Osteoblast (primary cell): Measurements from ENCODE around the gene PICK1. TPM values are rescaled to one million over a fixed set of nuclear protein-coding genes. Genes with fewer than 3 reads are reported as not detected.

Experiments used
- DNase-seq: peaks from one replicate; pipeline ENCODE4 v3.0.0; 2011; ENCODE audit warnings: low spot score, mixed read lengths; ENCODE audit not compliant: insufficient read length; ENCODE audit errors: missing footprints
- H2AFZ ChIP-seq: 2 replicates; pipeline ENCODE4 v1.6.0; 2011; ENCODE audit warnings: mild to moderate bottlenecking, low read length
- H3K27ac ChIP-seq: 2 replicates; pipeline ENCODE4 v1.5.1; 2011; ENCODE audit warnings: mild to moderate bottlenecking, low read depth, low read length, moderate library complexity
- H3K27me3 ChIP-seq: 2 replicates; pipeline ENCODE4 v1.6.0; 2012; ENCODE audit warnings: mild to moderate bottlenecking, control low read depth, inconsistent platforms, low read length, moderate library complexity; ENCODE audit not compliant: insufficient read depth
- H3K36me3 ChIP-seq: 2 replicates; pipeline ENCODE4 v1.5.1; 2011; ENCODE audit warnings: mild to moderate bottlenecking, low read length, control low read depth, moderate library complexity; ENCODE audit not compliant: insufficient read depth
- H3K4me1 ChIP-seq: 2 replicates; pipeline ENCODE4 v1.5.1; 2011; ENCODE audit warnings: mild to moderate bottlenecking, low read length, control low read depth, moderate library complexity; ENCODE audit not compliant: insufficient read depth
- H3K4me2 ChIP-seq: 2 replicates; pipeline ENCODE4 v1.6.0; 2011; ENCODE audit warnings: mild to moderate bottlenecking, low read length; ENCODE audit not compliant: insufficient read depth
- H3K4me3 ChIP-seq: fragments of 200-600 bp; sonication (generic); 3 replicates; pipeline ENCODE4 v1.5.1; 2012; ENCODE audit warnings: mild to moderate bottlenecking, low read length, inconsistent platforms; ENCODE audit not compliant: insufficient read depth
- H3K79me2 ChIP-seq: 2 replicates; pipeline ENCODE4 v1.6.0; 2012; ENCODE audit warnings: mild to moderate bottlenecking, low read length, control low read depth, inconsistent platforms; ENCODE audit not compliant: insufficient read depth
- H3K9me3 ChIP-seq: 2 replicates; pipeline ENCODE4 v1.5.1; 2011; ENCODE audit warnings: low read depth, low read length, control low read depth
- H4K20me1 ChIP-seq: 2 replicates; pipeline ENCODE4 v1.6.0; 2012; ENCODE audit warnings: mild to moderate bottlenecking, low read length, control low read depth; ENCODE audit not compliant: insufficient read depth
- total RNA-seq: library from RNA; depleted of rRNA; stranded (reverse); fragments of >200 nt; gene quantifications from 2 replicates; pipeline ENCODE4 v1.2.3, GENCODE V29; 2012
- TF ChIP-seq, protein P1 (sequence below): IDR thresholded peaks from 2 replicates; pipeline ENCODE4 v1.5.1; 2011; ENCODE audit warnings: mild to moderate bottlenecking, low read depth, low read length, moderate library complexity; ENCODE audit errors: extremely low read depth

The PICK1 gene
- total RNA-seq, 1 donor, result 15.6 TPM

DNA sequence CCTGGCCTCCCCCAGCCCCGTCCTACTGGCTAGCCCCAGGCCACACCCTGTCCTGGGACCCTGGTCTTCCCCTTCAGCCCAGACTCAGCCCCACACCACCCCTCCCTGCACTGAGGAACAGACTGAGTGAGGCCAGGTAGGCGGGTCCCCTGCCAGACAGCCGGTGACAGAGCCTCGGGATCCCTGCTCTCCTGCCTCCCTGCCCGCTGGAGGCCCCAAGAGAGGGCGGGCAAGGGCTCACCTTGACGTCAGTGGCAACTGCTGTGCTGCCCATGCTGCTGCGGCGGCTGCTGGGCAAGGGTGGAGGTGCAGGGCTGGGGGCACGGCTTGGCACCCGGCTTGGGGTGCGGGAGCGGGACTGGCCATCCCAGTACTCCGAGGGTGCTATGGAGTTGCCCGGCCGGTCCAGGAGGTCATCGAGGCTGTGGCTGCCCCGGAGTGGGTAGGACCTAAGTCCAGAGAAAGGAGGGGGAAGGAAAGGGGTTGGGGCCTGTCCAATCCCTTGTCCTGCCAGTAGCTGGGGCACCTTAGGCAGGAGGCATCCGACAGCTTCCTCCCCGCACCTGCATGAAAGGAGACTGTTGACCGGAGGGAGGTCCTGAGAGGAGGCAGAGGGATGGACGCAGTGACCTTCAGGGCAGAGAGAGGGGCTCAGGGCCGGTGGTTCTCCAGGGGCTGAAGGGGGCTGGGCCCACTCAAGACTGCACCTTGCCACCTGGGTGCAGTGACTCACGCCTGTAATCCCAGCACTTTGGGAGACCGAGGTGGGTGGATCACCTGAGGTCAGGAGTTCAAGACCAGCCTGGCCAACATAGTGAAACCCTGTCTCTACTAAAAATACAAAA, 29.0 kb downstream of the PICK1 start:
- Histone ChIP-seq H3K79me2 (no peaks in the 10 kb centered on the region), H3K9me3 (no peaks in the 10 kb centered on the region), H3K36me3 (no peaks in the 10 kb centered on the region), H2AFZ (no peak overlapping the region), H3K27ac (no peak overlapping the region), H3K27me3 (peaks cover 12% of the 10 kb centered on the region), H3K4me3 (no peak overlapping the region), H3K4me2 (no peak overlapping the region), H4K20me1 (peaks cover 3% of the 10 kb centered on the region), H3K4me1 (peaks cover 4% of the 10 kb centered on the region)
- TF ChIP-seq, protein P1, sequence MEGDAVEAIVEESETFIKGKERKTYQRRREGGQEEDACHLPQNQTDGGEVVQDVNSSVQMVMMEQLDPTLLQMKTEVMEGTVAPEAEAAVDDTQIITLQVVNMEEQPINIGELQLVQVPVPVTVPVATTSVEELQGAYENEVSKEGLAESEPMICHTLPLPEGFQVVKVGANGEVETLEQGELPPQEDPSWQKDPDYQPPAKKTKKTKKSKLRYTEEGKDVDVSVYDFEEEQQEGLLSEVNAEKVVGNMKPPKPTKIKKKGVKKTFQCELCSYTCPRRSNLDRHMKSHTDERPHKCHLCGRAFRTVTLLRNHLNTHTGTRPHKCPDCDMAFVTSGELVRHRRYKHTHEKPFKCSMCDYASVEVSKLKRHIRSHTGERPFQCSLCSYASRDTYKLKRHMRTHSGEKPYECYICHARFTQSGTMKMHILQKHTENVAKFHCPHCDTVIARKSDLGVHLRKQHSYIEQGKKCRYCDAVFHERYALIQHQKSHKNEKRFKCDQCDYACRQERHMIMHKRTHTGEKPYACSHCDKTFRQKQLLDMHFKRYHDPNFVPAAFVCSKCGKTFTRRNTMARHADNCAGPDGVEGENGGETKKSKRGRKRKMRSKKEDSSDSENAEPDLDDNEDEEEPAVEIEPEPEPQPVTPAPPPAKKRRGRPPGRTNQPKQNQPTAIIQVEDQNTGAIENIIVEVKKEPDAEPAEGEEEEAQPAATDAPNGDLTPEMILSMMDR, result no peak
- peak; percentile 91 for DNase-seq

DNA sequence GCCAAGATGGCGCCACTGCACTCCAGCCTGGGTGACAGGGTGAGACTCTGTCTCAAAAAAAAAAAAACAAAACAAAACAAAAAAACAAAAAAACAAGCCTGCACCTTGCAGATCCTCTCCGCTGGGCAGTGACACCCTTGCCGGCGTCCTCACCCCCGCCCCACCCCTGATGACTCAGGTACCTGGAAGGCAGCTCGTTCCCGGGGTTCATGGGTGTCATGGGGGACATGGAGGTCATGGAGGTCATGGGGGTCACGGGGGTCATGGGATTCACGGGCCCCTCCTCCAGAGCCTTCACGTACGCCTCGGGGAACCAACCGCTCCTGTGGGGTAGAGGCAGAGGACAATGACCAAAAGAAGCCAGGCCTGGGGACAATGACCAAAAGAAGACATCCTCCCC, 29.7 kb downstream of the PICK1 start:
- no peak overlapping the region for H3K4me3 ChIP-seq
- peak; percentile 90 for DNase-seq
- H2AFZ ChIP-seq, result no peak overlapping the region
- TF ChIP-seq, protein P1, result no peak
- H4K20me1 ChIP-seq, result peaks cover under 1% of the 10 kb centered on the region
- H3K4me2 ChIP-seq, result no peak overlapping the region
- H3K4me1 ChIP-seq, result peaks cover 4% of the 10 kb centered on the region
- peaks cover 6% of the 10 kb centered on the region for H3K27me3 ChIP-seq
- H3K27ac ChIP-seq, result no peak overlapping the region
- H3K36me3 ChIP-seq, result no peaks in the 10 kb centered on the region
- no peaks in the 10 kb centered on the region for H3K79me2 ChIP-seq
- no peaks in the 10 kb centered on the region for H3K9me3 ChIP-seq

DNA sequence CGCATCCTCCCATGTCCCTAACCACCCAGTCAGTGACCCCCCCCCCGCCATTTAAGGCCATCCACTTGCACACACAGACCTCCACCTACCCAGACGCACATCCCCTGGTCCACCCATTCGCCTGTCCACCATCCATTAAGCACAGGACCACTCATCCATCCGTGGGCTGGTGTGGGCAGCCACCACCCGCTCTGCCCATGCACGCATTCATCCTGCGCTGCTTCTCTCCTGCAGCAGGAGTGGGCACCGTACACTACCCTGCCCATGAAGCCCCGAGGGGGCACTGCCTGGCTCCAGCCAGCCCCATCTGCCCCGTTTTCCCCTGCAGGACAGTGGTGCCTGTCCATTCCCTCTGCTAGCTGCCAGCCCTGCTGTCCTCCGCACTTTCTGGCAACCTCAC, 30.7 kb downstream of the PICK1 start:
- peak; percentile 88 for DNase-seq
- Histone ChIP-seq H3K4me3 (no peak overlapping the region), H3K79me2 (no peaks in the 10 kb centered on the region), H3K9me3 (no peaks in the 10 kb centered on the region), H3K4me1 (peaks cover 4% of the 10 kb centered on the region), H3K27me3 (no peaks in the 10 kb centered on the region), H3K27ac (no peak overlapping the region), H3K36me3 (no peaks in the 10 kb centered on the region), H4K20me1 (no peaks in the 10 kb centered on the region), H2AFZ (no peak overlapping the region), H3K4me2 (no peak overlapping the region)
- TF ChIP-seq, protein P1, result no peak

DNA sequence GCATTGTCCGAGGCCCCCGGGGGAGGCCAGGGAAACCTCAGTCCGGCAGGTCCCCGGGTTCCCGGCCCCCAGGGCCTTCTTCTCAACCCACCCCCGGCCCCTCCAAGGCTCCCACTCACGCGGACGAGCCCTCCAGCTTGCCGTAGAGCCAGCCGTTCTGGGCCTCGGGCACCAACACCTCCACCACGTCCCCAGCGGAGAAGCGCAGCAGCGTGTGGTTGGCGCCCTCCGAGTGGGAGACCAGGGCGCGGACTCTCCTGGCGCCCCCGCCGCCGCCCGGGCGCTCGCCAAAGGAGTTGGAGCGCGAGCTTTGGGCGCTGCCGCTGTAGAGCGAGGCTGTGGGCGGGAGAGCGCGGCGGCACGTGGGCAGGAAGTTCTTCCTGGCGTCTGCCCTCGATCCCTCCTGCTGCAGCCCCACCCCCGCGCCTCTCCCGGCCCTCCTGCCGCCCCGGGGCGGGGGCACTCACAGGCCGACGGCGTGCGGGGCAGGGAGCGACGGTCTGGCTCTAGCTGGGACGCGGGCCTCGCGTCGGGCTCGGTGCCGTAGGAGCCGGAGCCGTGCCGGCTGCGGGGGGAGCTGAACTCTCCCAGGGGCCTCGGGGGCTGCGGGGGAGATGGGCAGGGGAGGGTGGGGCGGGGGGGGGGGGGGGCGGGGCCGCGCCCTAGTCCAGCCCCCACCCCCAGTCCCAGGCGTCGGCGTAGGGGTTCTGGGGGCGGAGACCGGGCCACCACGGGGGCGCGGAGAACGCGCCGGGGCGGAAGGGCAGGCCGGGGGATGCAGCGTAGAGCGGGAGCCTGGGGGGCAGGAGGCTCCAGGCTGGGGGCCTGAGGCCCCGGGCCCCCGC, 31.6 kb downstream of the PICK1 start:
- Histone ChIP-seq H4K20me1 (no peaks in the 10 kb centered on the region), H3K36me3 (no peaks in the 10 kb centered on the region), H3K4me1 (peaks cover 4% of the 10 kb centered on the region), H3K4me2 (peak overlapping the region; percentile 36), H3K27me3 (no peaks in the 10 kb centered on the region), H3K79me2 (no peaks in the 10 kb centered on the region), H2AFZ (no peak overlapping the region), H3K9me3 (no peaks in the 10 kb centered on the region), H3K27ac (no peak overlapping the region), H3K4me3 (peak overlapping the region; percentile 48)
- TF ChIP-seq, protein P1, result no peak
- DNase-seq, result peak; percentile 96
